Astrocyte (in vitro differentiated cells and primary cell): Measurements from ENCODE around the gene PACS2. TPM values are rescaled to one million over a fixed set of nuclear protein-coding genes. Genes with fewer than 3 reads are reported as not detected.

Experiments
- DNase-seq: peaks from one replicate; pipeline ENCODE4 v3.0.0-alpha.2; 2010; ENCODE audit warnings: low read depth
- FAIRE-seq: peaks from 2 replicates; lab custom pipeline; 2011; peaks lifted over from hg19 to GRCh38; lab: Jason Lieb, UNC
- H2AFZ ChIP-seq: 2 replicates; pipeline ENCODE4 v1.6.0; 2012; ENCODE audit warnings: low read depth, low read length, inconsistent platforms
- H3K27ac ChIP-seq: 2 replicates; pipeline ENCODE4 v1.5.1; 2011; ENCODE audit warnings: low read depth, low read length, inconsistent platforms
- H3K27me3 ChIP-seq: 2 replicates; pipeline ENCODE4 v1.6.0; 2011; ENCODE audit warnings: low read length, inconsistent platforms; ENCODE audit not compliant: insufficient read depth
- H3K36me3 ChIP-seq: 2 replicates; pipeline ENCODE4 v1.5.1; 2011; ENCODE audit warnings: low read length, inconsistent platforms; ENCODE audit not compliant: insufficient read depth
- H3K4me1 ChIP-seq: 2 replicates; pipeline ENCODE4 v1.5.1; 2011; ENCODE audit warnings: low read length, inconsistent platforms; ENCODE audit not compliant: insufficient read depth
- H3K4me2 ChIP-seq: 2 replicates; pipeline ENCODE4 v1.6.0; 2012; ENCODE audit warnings: low read length, inconsistent platforms
- H3K4me3 ChIP-seq: 2 replicates; pipeline ENCODE4 v1.5.1; 2011; ENCODE audit warnings: low read depth, mild to moderate bottlenecking, low read length, inconsistent platforms; ENCODE audit not compliant: insufficient read depth
- H3K79me2 ChIP-seq: 2 replicates; pipeline ENCODE4 v1.6.0; 2012; ENCODE audit warnings: mild to moderate bottlenecking, low read length, inconsistent platforms; ENCODE audit not compliant: insufficient read depth
- H3K9ac ChIP-seq: 2 replicates; pipeline ENCODE4 v1.6.0; 2012; ENCODE audit warnings: mild to moderate bottlenecking, low read length, inconsistent platforms
- H3K9me3 ChIP-seq: 2 replicates; pipeline ENCODE4 v1.5.1; 2012; ENCODE audit warnings: low read depth, mild to moderate bottlenecking, low read length, inconsistent platforms; ENCODE audit not compliant: insufficient read depth
- H4K20me1 ChIP-seq: 2 replicates; pipeline ENCODE4 v1.6.0; 2012; ENCODE audit warnings: low read length, inconsistent platforms; ENCODE audit not compliant: insufficient read depth
- H3K27ac Mint-ChIP-seq: one replicate; pipeline ENCODE4 v1.8.0; 2021; ENCODE audit warnings: mild to moderate bottlenecking, mixed read lengths; ENCODE audit not compliant: unreplicated experiment
- H3K27me3 Mint-ChIP-seq: one replicate; pipeline ENCODE4 v1.8.0; 2021; ENCODE audit warnings: low read depth, mixed read lengths; ENCODE audit not compliant: unreplicated experiment
- H3K36me3 Mint-ChIP-seq: one replicate; pipeline ENCODE4 v1.8.0; 2021; ENCODE audit warnings: low read depth, mixed read lengths; ENCODE audit not compliant: unreplicated experiment
- H3K4me1 Mint-ChIP-seq: one replicate; pipeline ENCODE4 v1.8.0; 2021; ENCODE audit warnings: low read depth, mixed read lengths; ENCODE audit not compliant: unreplicated experiment
- H3K4me3 Mint-ChIP-seq: one replicate; pipeline ENCODE4 v1.8.0; 2021; ENCODE audit warnings: mild to moderate bottlenecking, moderate library complexity, mixed read lengths; ENCODE audit not compliant: unreplicated experiment
- H3K9me3 Mint-ChIP-seq: one replicate; pipeline ENCODE4 v1.8.0; 2021; ENCODE audit warnings: mild to moderate bottlenecking, mixed read lengths; ENCODE audit not compliant: unreplicated experiment
- CTCF ChIP-seq: IDR thresholded peaks from 2 replicates; pipeline ENCODE4 v1.5.1; 2011; ENCODE audit warnings: low read depth, mild to moderate bottlenecking, inconsistent platforms, low read length, moderate library complexity; ENCODE audit not compliant: insufficient read depth
- EZH2 ChIP-seq: IDR thresholded peaks from 2 replicates; pipeline ENCODE4 v1.6.1; 2012; ENCODE audit warnings: mild to moderate bottlenecking, low read length, inconsistent platforms; ENCODE audit not compliant: insufficient read depth
- total RNA-seq: library from RNA; stranded (reverse); gene quantifications from 2 replicates; pipeline ENCODE4 v1.2.1, GENCODE V29; 2021

The PACS2 gene
- total RNA-seq, 1 donor from 2014 or later: 51.0 TPM

GRCh38 chr14:105446971-105447370 is 132.4 kb downstream of the PACS2 start:
- DNase-seq (no peak), FAIRE-seq (no peak)
- peaks cover 53% of the 10 kb centered on the region for H4K20me1 ChIP-seq
- Mint-ChIP-seq H3K36me3 (peaks cover under 1% of the 10 kb centered on the region), H3K27me3 (no peaks in the 10 kb centered on the region), H3K4me1 (no peaks in the 10 kb centered on the region), H3K9me3 (no peaks in the 10 kb centered on the region), H3K27ac (no peak overlapping the region), H3K4me3 (no peak overlapping the region)
- no peak overlapping the region for H3K4me2 ChIP-seq
- H3K36me3 ChIP-seq: peaks cover 7% of the 10 kb centered on the region
- no peak overlapping the region for H3K27ac ChIP-seq
- no peak for TF ChIP-seq EZH2
- no peak for TF ChIP-seq CTCF
- no peaks in the 10 kb centered on the region for H3K4me1 ChIP-seq
- H3K9me3 ChIP-seq: no peaks in the 10 kb centered on the region
- H2AFZ ChIP-seq: no peak overlapping the region
- no peaks in the 10 kb centered on the region for H3K27me3 ChIP-seq
- H3K79me2 ChIP-seq: peaks cover 41% of the 10 kb centered on the region
- no peak overlapping the region for H3K4me3 ChIP-seq
- no peak overlapping the region for H3K9ac ChIP-seq

Other genes starting within 250 kb of the PACS2 start
- 1.7 and 2.2 TPM in 2 replicates for gene GPR132, start 249.3 kb upstream of the PACS2 start, total RNA-seq
- gene JAG2, start 146.0 kb upstream of the PACS2 start, total RNA-seq: 5.8 and 6.6 TPM in 2 replicates
- 11.9 and 17.5 TPM in 2 replicates for gene NUDT14, start 133.4 kb upstream of the PACS2 start, total RNA-seq
- 23.8 and 25.1 TPM in 2 replicates for gene BTBD6, start 66.2 kb upstream of the PACS2 start, total RNA-seq
- gene BRF1, start 13.7 kb upstream of the PACS2 start, total RNA-seq: 20.5 and 21.5 TPM in 2 replicates
- gene TEX22, start 83.8 kb downstream of the PACS2 start, total RNA-seq: 1.2 and 2.5 TPM in 2 replicates
- gene MTA1, start 105.1 kb downstream of the PACS2 start, total RNA-seq: 93.7 and 111 TPM in 2 replicates
- gene CRIP2, start 160.1 kb downstream of the PACS2 start, total RNA-seq: 56.0 and 71.8 TPM in 2 replicates
- gene CRIP1, start 172.1 kb downstream of the PACS2 start, total RNA-seq: 21.3 and 29.5 TPM in 2 replicates
- gene TEDC1, start 176.5 kb downstream of the PACS2 start, total RNA-seq: 4.0 and 5.5 TPM in 2 replicates
- gene TMEM121, start 211.8 kb downstream of the PACS2 start, total RNA-seq: 4.0 and 5.2 TPM in 2 replicates